Sigmoid colon (tissue), 7 donors: ENCODE data around the gene IHH. TPM values are rescaled to one million over a fixed set of nuclear protein-coding genes. Genes with fewer than 3 reads are reported as not detected.

ENCODE experiments used
- DNase-seq: peaks from one replicate; pipeline ENCODE4 v3.0.0-alpha.2; 2019
- H3K27ac ChIP-seq, 4 donors: fragments of 200-600 bp; sonication (generic); one replicate each; pipeline ENCODE4 v1.5.1; 2016 to 2019; ENCODE audit warnings: mild to moderate bottlenecking in 1 of 4
- H3K27me3 ChIP-seq, 3 donors: fragments of 200-600 bp; sonication (generic); one replicate each; pipeline ENCODE4 v1.5.1; 2019; ENCODE audit warnings: mild to moderate bottlenecking in 1 of 3
- H3K36me3 ChIP-seq, 4 donors: fragments of 200-600 bp; sonication (generic); one replicate each; pipeline ENCODE4 v1.5.1; 2016 to 2019
- H3K4me1 ChIP-seq, 4 donors: fragments of 200-600 bp; sonication (generic); one replicate each; pipeline ENCODE4 v1.5.1; 2017 to 2019
- H3K4me3 ChIP-seq, 4 donors: fragments of 200-600 bp; sonication (generic); one replicate each; pipeline ENCODE4 v1.5.1; 2017 to 2019; ENCODE audit warnings: mild to moderate bottlenecking in 2 of 4, moderate library complexity in 1 of 4
- H3K9me3 ChIP-seq, 4 donors: fragments of 200-600 bp in 3 of 4; sonication (generic) in 3 of 4; one replicate each; pipeline versions ENCODE4 v1.5.1 to v1.6.1; 2013 to 2019
- EP300 ChIP-seq, 4 donors: sonication (generic); formaldehyde crosslinking; IDR thresholded peaks; one replicate each; pipeline ENCODE4 v1.6.1; 2017; ENCODE audit warnings: antibody characterized with exemption in 4 of 4
- POLR2A ChIP-seq, 2 donors: fragments of 450-650 bp; IDR thresholded peaks; one replicate each; pipeline ENCODE4 v1.6.1; 2016; ENCODE audit warnings: antibody characterized with exemption in 2 of 2, mild to moderate bottlenecking in 2 of 2, moderate library complexity in 2 of 2
- POLR2AphosphoS5 ChIP-seq, 4 donors: sonication (generic); formaldehyde crosslinking; IDR thresholded peaks; one replicate each; pipeline ENCODE4 v1.6.1; 2017; ENCODE audit warnings: antibody characterized with exemption in 4 of 4
- WGBS, 2 donors: extraction: QIAGEN DNeasy Blood & Tissue Kit; methylation state at CpG; one replicate each; pipeline ENCODE4 v1.1.7; 2013; 5-methylcytosine and 5-hydroxymethylcytosine counted together
- intact Hi-C: fragments of 100-400 bp; cut with DNase I; formaldehyde crosslinking; loops from one replicate; pipeline ENCODE4 v1.15.1; 2023
- polyA plus RNA-seq, 3 donors: library from polyadenylated mRNA; stranded (reverse); fragments of 200-250 nt; gene quantifications; one replicate each; pipeline ENCODE4 v1.2.3, GENCODE V29; 2013
- total RNA-seq, 4 donors: library from RNA; depleted of rRNA; stranded (reverse); fragments of >200 nt; gene quantifications; one replicate each; pipeline ENCODE4 v1.1.0, GENCODE V29; 2016
- TF ChIP-seq, protein P1 (sequence below), 4 experiments: fragments of 450-650 bp in 3 of 4; fragments of 200-600 bp in 1 of 4; IDR thresholded peaks; one replicate each; pipeline ENCODE4 v1.5.1; 2016 to 2019; ENCODE audit warnings: antibody characterized with exemption in 4 of 4, mild to moderate bottlenecking in 3 of 4, moderate library complexity in 2 of 4
- donor health status: healthy with polysubstance abuse.
- donor health status: Bipolar disorder and iron deficiency.
- donor health status: healthy.

Gene IHH
- total and polyA plus RNA-seq, 7 donors, result 12.9 to 36.1 (median 21.6) TPM; not detected in 4

GRCh38 chr2:219038600-219038999, 22.1 kb downstream of the IHH start:
- peaks cover 12 to 65% (median 31%) of the 10 kb centered on the region in 3 donors for H3K27me3 ChIP-seq
- no peaks in the 10 kb centered on the region for H3K36me3 ChIP-seq
- no peak for DNase-seq
- no peaks in the 10 kb centered on the region for H3K9me3 ChIP-seq
- intact Hi-C loops, result no loop called here
- no peak overlapping the region for H3K4me3 ChIP-seq
- no peak for TF ChIP-seq POLR2AphosphoS5 (IDR thresholded peaks at IDR 0.05)
- no peak for TF ChIP-seq POLR2A (IDR thresholded peaks at IDR 0.05)
- no peak for TF ChIP-seq EP300 (IDR thresholded peaks at IDR 0.05)
- TF ChIP-seq, protein P1, sequence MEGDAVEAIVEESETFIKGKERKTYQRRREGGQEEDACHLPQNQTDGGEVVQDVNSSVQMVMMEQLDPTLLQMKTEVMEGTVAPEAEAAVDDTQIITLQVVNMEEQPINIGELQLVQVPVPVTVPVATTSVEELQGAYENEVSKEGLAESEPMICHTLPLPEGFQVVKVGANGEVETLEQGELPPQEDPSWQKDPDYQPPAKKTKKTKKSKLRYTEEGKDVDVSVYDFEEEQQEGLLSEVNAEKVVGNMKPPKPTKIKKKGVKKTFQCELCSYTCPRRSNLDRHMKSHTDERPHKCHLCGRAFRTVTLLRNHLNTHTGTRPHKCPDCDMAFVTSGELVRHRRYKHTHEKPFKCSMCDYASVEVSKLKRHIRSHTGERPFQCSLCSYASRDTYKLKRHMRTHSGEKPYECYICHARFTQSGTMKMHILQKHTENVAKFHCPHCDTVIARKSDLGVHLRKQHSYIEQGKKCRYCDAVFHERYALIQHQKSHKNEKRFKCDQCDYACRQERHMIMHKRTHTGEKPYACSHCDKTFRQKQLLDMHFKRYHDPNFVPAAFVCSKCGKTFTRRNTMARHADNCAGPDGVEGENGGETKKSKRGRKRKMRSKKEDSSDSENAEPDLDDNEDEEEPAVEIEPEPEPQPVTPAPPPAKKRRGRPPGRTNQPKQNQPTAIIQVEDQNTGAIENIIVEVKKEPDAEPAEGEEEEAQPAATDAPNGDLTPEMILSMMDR (IDR thresholded peaks at IDR 0.05), result no peak
- no peak overlapping the region for H3K27ac ChIP-seq
- 22 to 24% methylated on average over 1 of the region's 1 CpG for WGBS, 2 donors
- H3K4me1 ChIP-seq, result peaks cover 0 to 8% (median 0%) of the 10 kb centered on the region in 4 donors

DNA sequence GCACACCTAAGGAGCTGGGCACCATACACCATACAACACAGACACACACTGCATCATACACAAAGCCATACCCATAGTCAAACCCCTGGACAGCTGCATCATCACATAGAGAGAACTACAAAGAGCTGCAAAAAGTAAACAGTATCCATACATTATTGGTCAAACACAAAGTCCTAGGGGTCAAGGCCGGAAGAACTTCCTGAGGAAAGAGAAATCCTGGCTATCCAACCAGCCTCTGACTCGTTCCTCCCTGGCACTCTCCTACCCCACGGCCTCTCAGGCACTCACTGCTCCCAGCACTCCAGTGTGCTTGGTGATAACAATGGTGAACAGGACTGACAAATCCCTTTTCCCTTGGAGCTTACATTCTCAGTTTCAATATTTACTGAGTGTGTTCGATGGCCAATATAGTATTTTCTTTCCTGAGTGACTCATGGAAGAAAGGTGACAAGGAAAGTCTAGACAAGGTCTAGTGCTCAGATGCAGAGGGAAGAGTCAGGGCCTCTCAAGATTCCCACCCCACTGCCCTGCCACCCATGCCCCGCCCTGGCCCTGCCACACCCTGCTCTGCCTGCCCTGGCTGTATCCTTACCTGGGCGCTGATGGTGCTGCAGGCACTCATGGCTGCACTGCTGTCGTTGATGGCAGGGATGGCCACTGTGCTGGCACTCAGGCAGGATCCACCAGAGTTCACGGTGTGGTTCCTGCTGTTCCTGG, 22.8 kb downstream of the IHH start:
- WGBS, 2 donors, result 22 to 51% methylated on average over 8 of the region's 8 CpGs
- intact Hi-C loops, result no loop called here
- Histone ChIP-seq H3K27me3 (peaks cover 12 to 63% (median 27%) of the 10 kb centered on the region in 3 donors), H3K9me3 (no peaks in the 10 kb centered on the region), H3K36me3 (no peaks in the 10 kb centered on the region), H3K27ac (no peak overlapping the region), H3K4me3 (no peak overlapping the region), H3K4me1 (peaks cover 0 to 8% (median 0%) of the 10 kb centered on the region in 4 donors)
- no peak for DNase-seq
- TF ChIP-seq EP300 (IDR thresholded peaks at IDR 0.05), result no peak
- TF ChIP-seq, protein P1 (IDR thresholded peaks at IDR 0.05), result no peak
- no peak for TF ChIP-seq POLR2A (IDR thresholded peaks at IDR 0.05)
- TF ChIP-seq POLR2AphosphoS5 (IDR thresholded peaks at IDR 0.05), result no peak

GRCh38 chr2:219035942-219036341, 24.8 kb downstream of the IHH start:
- DNase-seq, result no peak
- Histone ChIP-seq H3K4me3 (no peak overlapping the region), H3K27me3 (peaks cover 2 to 61% (median 14%) of the 10 kb centered on the region in 3 donors), H3K27ac (no peak overlapping the region), H3K9me3 (no peaks in the 10 kb centered on the region), H3K4me1 (no peaks in the 10 kb centered on the region), H3K36me3 (no peaks in the 10 kb centered on the region)
- intact Hi-C loops, result no loop called here
- TF ChIP-seq POLR2A (IDR thresholded peaks at IDR 0.05) (no peak), POLR2AphosphoS5 (IDR thresholded peaks at IDR 0.05) (no peak), EP300 (IDR thresholded peaks at IDR 0.05) (no peak)
- TF ChIP-seq, protein P1 (IDR thresholded peaks at IDR 0.05), result no peak
- 94% methylated on average over 2 of the region's 2 CpGs for WGBS, 2 donors

GRCh38 chr2:219034823-219035222, 25.9 kb downstream of the IHH start:
- Histone ChIP-seq H3K27ac (no peak overlapping the region), H3K36me3 (no peaks in the 10 kb centered on the region), H3K27me3 (peaks cover 4 to 61% (median 18%) of the 10 kb centered on the region in 3 donors), H3K4me1 (no peaks in the 10 kb centered on the region), H3K4me3 (no peak overlapping the region), H3K9me3 (no peaks in the 10 kb centered on the region)
- intact Hi-C loops, result no loop called here
- no peak for DNase-seq
- WGBS, 2 donors, result 30 to 58% methylated on average over 6 of the region's 6 CpGs
- TF ChIP-seq, protein P1 (IDR thresholded peaks at IDR 0.05), result no peak
- TF ChIP-seq EP300 (IDR thresholded peaks at IDR 0.05) (no peak), POLR2A (IDR thresholded peaks at IDR 0.05) (no peak), POLR2AphosphoS5 (IDR thresholded peaks at IDR 0.05) (no peak)
